Smooth muscle cell (in vitro differentiated cells): ENCODE measurements around the gene UNC45A. TPM values are rescaled to one million over a fixed set of nuclear protein-coding genes. Genes with fewer than 3 reads are reported as not detected.

Experiments
- DNase-seq: peaks from one replicate; lab custom pipeline; 2025; ENCODE audit not compliant: unreplicated experiment; lab: John Stamatoyannopoulos, UW
- H2AFZ ChIP-seq: fragments of 200-600 bp; sonication (generic); 2 replicates; pipeline ENCODE4 v1.6.0; 2016; ENCODE audit warnings: antibody characterized with exemption, low read depth, mild to moderate bottlenecking
- H3F3A ChIP-seq: fragments of 200-600 bp; sonication (generic); 2 replicates; pipeline ENCODE4 v1.6.0; 2017; ENCODE audit warnings: antibody characterized with exemption, low read depth
- H3K27ac ChIP-seq: fragments of 200-600 bp; sonication (generic); 2 replicates; pipeline ENCODE4 v1.5.1; 2016; ENCODE audit warnings: low read depth, mild to moderate bottlenecking
- H3K27me3 ChIP-seq: fragments of 200-600 bp; sonication (generic); 2 replicates; pipeline ENCODE4 v1.6.1; 2016; ENCODE audit warnings: low read depth, mild to moderate bottlenecking
- H3K36me3 ChIP-seq: fragments of 200-600 bp; sonication (generic); 2 replicates; pipeline ENCODE4 v1.5.1; 2016; ENCODE audit warnings: low read depth
- H3K4me1 ChIP-seq: fragments of 200-600 bp; sonication (generic); 2 replicates; pipeline ENCODE4 v1.5.1; 2016; ENCODE audit warnings: low read depth
- H3K4me2 ChIP-seq: fragments of 200-600 bp; sonication (generic); 2 replicates; pipeline ENCODE4 v1.6.0; 2016; ENCODE audit warnings: mild to moderate bottlenecking
- H3K4me3 ChIP-seq: fragments of 200-600 bp; sonication (generic); 2 replicates; pipeline ENCODE4 v1.5.1; 2016; ENCODE audit warnings: mild to moderate bottlenecking
- H3K79me2 ChIP-seq: fragments of 200-600 bp; sonication (generic); 2 replicates; pipeline ENCODE4 v1.6.0; 2016; ENCODE audit warnings: low read depth, mild to moderate bottlenecking
- H3K9ac ChIP-seq: fragments of 200-600 bp; sonication (generic); 2 replicates; pipeline ENCODE4 v1.6.0; 2016; ENCODE audit warnings: low read depth
- H3K9me3 ChIP-seq: fragments of 200-600 bp; sonication (generic); replicated peaks from 2 replicates; pipeline ENCODE4 v1.5.1; 2016; ENCODE audit warnings: low read depth
- H4K20me1 ChIP-seq: fragments of 200-600 bp; sonication (generic); 2 replicates; pipeline ENCODE4 v1.6.0; 2016; ENCODE audit warnings: low read depth
- CTCF ChIP-seq: fragments of 200-600 bp; sonication (generic); IDR thresholded peaks from 2 replicates; pipeline ENCODE4 v1.5.1; 2017; ENCODE audit warnings: borderline replicate concordance, mild to moderate bottlenecking, antibody characterized with exemption; ENCODE audit not compliant: insufficient read depth, poor library complexity, severe bottlenecking
- WGBS: methylation state at CpG from one replicate; pipeline ENCODE4 v1.1.7; 2016; ENCODE audit warnings: low lambda C conversion rate; 5-methylcytosine and 5-hydroxymethylcytosine counted together
- polyA plus RNA-seq: library from polyadenylated mRNA; unstranded; fragments of >200 nt; fragmentation: Nextera tagmentation; extraction: Ambion mirVana; gene quantifications from 2 replicates; pipeline ENCODE4 v1.2.1, GENCODE V29; 2016
- total RNA-seq: library from RNA; depleted of rRNA; stranded (reverse); fragments of >200 nt; gene quantifications from 2 replicates; pipeline ENCODE4 v1.2.3, GENCODE V29; 2014

Gene UNC45A
- total and polyA plus RNA-seq, 2 experiments from 2014 or later, result 57.5 to 66.6 TPM

DNA sequence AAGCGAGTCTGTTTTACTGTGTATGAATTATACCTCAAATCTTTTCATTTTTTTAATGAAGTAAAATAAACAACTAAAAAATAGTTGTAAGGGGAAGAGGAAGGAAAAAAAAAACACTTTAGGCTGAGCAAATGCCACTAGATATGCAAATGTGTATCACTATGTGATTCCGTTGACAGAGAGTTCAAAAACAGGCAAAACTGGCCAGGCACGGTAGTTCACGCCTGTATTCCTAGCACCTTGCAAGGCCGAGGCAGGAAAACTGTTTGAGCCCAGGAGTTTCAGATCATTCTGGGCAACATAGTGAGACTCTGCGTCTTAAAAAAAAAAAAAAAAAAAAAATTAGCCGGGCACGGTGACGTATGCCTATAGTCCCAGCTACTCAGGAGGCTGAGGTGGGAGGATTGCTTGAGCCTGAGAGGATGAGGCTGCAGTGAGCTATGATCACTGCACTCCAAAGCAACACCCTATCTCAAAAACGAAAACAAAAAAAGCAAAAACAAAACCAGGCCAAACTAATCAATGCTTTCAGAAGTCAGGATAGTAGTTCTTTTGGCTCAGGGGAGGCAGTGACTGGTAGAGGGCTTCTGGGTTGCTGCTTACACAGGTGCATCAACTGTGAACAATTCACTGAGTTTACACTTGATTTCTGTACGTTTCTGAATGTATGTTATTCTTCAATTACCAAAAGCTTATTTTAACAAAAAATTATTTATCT is 51.9 kb downstream of the UNC45A start:
- H3K36me3 ChIP-seq, result no peaks in the 10 kb centered on the region
- peaks cover 79% of the 10 kb centered on the region for H3K79me2 ChIP-seq
- H4K20me1 ChIP-seq, result no peaks in the 10 kb centered on the region
- no peaks in the 10 kb centered on the region for H3K9me3 ChIP-seq
- no peak overlapping the region for H3K4me2 ChIP-seq
- no peak for DNase-seq
- 83% methylated on average over 11 of the region's 11 CpGs for WGBS
- no peaks in the 10 kb centered on the region for H3K27me3 ChIP-seq
- no peak for TF ChIP-seq CTCF
- no peak overlapping the region for H3K9ac ChIP-seq
- H3K4me3 ChIP-seq, result no peak overlapping the region
- no peak overlapping the region for H3K27ac ChIP-seq
- H3K4me1 ChIP-seq, result peaks cover 9% of the 10 kb centered on the region
- no peaks in the 10 kb centered on the region for H3F3A ChIP-seq
- H2AFZ ChIP-seq, result peak overlapping the region; percentile 48

DNA sequence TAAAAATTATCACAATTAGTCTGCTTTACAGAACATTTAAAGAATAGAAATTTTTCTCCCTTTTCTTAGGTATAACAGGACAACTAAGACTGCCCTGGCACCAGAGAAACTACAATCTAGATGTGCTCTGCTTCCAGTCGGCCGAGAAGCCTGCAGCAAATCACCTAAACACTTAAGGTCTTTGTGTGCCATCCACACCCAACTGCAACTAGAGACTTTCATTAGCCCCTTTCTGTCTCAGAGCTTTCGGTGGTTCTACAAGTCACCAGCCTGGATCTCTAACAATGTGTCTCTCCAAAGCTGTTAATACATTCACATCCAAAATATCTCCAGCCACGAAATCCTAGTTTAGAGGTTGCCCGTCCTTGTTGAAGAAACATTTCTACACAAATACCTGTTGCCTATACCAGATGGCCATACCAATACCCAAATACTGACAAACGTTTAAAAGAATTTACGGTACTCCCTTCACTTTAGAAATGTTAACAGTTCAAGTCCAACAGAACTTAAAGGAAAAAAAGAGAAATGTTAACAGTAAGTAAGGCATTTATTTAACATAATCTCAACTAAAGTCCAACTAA is 52.6 kb downstream of the UNC45A start:
- Histone ChIP-seq H3K9ac (no peak overlapping the region), H3K79me2 (peaks cover 86% of the 10 kb centered on the region), H3K9me3 (no peaks in the 10 kb centered on the region), H3K4me3 (no peak overlapping the region), H2AFZ (peak overlapping the region; percentile 48), H3K27ac (peak overlapping the region; percentile 15), H3K4me2 (peak overlapping the region; percentile 43), H3K36me3 (no peaks in the 10 kb centered on the region), H3F3A (no peaks in the 10 kb centered on the region), H4K20me1 (no peaks in the 10 kb centered on the region), H3K27me3 (no peaks in the 10 kb centered on the region), H3K4me1 (peaks cover 9% of the 10 kb centered on the region)
- 64% methylated on average over 7 of the region's 7 CpGs for WGBS
- no peak for TF ChIP-seq CTCF
- DNase-seq, result no peak

DNA sequence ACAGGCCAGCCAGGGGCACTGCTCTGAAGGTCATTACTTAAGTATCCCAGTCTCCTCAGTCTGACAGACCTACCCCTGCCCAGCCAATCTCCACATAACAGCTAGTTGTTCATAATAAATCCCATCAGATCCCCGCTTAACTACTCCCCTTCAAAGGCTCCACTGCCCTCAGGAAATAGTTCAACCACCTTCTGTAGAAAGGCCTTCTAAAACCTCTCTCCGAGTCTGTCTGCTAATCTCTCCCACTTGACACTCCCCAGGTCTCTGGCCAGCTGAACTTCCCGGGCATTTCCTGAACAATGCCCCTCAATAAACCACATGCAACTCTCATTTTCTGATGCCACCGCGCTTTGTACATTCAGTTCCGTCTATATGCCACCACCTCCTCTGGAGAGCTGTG is 53.2 kb downstream of the UNC45A start:
- Histone ChIP-seq H3K36me3 (no peaks in the 10 kb centered on the region), H3K79me2 (peaks cover 93% of the 10 kb centered on the region), H3K9ac (no peak overlapping the region), H3K27me3 (no peaks in the 10 kb centered on the region), H3K4me2 (peak overlapping the region; percentile 43), H3K4me1 (peaks cover 13% of the 10 kb centered on the region), H2AFZ (peak overlapping the region; percentile 48), H3F3A (no peaks in the 10 kb centered on the region), H3K9me3 (no peaks in the 10 kb centered on the region), H4K20me1 (no peaks in the 10 kb centered on the region), H3K4me3 (no peak overlapping the region), H3K27ac (no peak overlapping the region)
- 45% methylated on average over 6 of the region's 6 CpGs for WGBS
- DNase-seq, result no peak
- TF ChIP-seq CTCF, result no peak
